ENCODE data around the gene MORC4.
"Not testable (repeated sequence)": the region's sequence is repeated elsewhere in the genome, so short reads cannot be mapped to it uniquely, and the experiment has no call there.

MORC4 gene

DNA sequence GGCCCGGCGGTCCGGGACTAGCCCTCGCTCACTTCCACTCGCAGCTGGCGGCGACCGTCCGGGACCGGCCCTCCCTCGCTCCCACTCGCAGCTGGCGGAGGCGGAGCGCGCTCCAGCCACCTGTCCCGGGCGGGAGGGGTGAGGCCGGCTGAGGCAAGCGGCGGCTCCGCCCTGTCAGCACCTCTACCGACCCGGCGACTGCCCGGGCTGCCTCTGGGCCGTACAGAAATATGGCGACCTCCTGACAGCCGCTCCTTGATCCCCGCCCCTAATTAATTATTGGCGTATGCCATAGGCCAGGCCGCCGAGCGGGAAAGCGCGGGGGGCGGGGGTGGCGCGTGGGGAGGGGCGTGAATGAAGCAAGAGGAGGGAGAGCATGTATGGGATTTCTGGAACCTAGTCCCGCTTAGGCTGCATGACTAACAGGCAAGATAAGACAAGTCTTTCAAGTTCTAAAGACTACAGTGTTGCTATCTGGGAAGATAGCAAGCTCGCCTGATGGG is at the start of gene MORC4:
MORC4 (minus strand) TSS at position 200 of the 503 bp plus-strand sequence. CDS start 243 bp downstream, outside the sequence.
- Histone ChIP-seq H3K4me3 (peak within 1 kb of the TSS; percentile 45 to 64 (median 56)), H3K27ac (peak within 1 kb of the TSS in 17 of 21 experiments; percentile 36 to 81 (median 65))

DNA sequence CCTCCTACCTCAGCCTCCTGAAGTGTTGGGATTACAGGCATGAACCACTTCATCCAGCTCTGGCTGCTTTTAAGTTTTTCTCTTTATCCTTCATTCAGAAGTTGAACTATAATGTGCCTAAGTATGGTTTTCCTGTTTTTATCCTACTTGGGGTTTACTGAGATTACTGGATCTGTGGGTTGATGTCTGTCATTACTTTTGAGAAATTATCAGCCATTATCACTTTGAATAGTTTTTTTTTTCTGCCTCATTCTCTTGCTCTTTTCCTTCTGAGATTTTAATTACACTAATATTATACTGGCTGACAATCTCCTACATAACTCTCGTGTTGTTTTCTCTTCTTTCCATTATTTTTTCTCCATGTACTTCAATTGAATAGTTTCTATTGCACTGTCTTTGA is 47.6 kb upstream of the MORC4 start:
- Histone ChIP-seq H3K4me3 (no peak overlapping the region), H3K27ac (no peak overlapping the region)

DNA sequence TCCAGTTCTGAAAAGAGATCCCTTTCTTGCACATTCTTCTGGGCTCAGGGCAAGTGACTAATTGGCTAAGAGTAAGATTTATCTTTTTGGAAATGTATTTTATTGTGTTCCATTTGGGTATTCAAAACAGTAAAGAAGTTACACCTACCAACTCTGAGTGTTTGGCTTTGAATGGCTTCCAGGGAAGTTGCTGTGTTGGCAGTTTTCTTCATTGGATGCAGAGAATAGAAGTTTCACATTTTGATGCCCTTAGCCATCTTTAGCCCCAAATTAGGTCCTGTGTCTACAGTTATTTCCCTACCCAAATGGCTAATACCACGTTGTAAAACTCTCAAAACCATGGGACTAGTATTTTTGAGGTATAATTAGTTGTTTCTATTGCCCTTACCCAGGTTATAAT is 29.7 kb upstream of the MORC4 start:
- no peak overlapping the region for H3K4me3 ChIP-seq
- no peak overlapping the region for H3K27ac ChIP-seq

DNA sequence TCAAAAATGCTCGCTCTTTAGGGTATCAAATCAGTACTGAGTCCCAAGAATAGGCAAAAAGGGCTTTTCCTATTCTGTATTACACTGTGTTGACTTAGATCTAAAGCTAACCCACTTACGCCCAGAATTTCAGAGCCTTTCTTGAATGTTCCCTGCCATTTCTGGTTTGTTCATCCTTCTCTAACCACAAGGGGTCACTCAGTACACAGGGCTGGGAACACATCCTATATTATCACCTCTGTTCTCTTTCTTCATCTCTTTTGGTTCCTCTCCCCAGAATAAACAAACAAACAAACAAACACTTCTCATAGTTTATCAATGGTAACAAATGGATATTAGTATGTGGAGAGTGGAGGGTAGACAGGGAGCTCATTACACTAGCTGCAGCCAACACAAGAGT is 25.5 kb upstream of the MORC4 start:
- Histone ChIP-seq H3K4me3 (no peak overlapping the region), H3K27ac (no peak overlapping the region)

DNA sequence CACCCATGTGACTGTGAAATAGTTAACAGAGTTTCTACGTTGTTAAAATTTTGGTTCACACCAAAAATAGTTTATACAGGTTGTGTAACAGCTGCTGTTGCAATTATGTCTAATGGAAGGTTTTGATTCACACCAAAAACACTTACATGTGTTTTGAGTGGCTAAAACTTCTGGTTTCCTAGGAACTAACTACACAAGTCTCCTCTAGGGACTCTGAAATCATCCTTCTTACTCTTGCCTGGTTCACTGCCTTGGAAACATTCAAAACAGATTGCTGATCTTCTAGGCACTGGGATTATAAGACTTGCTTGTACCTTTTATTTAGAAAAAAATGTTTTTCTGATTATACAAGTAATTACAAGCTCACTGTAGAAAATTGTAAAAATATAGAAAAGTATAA is 14.9 kb upstream of the MORC4 start:
- Histone ChIP-seq H3K27ac (no peak overlapping the region), H3K4me3 (no peak overlapping the region)

DNA sequence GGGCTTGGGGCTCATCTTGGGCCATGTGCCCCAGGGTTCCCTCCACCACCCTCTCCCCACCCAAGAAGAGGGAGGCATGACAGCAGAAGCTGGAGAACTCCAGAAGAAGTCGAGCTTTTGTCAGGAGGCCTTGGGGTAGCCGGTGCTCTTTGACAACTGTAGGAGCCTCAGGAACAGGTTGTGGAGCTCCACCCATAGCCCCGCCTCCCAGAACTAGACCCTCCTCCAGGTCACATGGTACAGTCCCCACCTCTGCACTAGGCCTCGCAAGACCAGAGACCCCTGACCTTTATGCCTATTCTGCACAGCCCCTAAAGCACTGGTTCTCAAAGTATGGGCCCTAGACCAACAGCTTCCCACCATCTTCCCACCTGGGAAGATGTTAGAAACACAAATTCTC is 8.0 kb upstream of the MORC4 start:
- Histone ChIP-seq H3K4me3 (no peak overlapping the region), H3K27ac (no peak overlapping the region)

DNA sequence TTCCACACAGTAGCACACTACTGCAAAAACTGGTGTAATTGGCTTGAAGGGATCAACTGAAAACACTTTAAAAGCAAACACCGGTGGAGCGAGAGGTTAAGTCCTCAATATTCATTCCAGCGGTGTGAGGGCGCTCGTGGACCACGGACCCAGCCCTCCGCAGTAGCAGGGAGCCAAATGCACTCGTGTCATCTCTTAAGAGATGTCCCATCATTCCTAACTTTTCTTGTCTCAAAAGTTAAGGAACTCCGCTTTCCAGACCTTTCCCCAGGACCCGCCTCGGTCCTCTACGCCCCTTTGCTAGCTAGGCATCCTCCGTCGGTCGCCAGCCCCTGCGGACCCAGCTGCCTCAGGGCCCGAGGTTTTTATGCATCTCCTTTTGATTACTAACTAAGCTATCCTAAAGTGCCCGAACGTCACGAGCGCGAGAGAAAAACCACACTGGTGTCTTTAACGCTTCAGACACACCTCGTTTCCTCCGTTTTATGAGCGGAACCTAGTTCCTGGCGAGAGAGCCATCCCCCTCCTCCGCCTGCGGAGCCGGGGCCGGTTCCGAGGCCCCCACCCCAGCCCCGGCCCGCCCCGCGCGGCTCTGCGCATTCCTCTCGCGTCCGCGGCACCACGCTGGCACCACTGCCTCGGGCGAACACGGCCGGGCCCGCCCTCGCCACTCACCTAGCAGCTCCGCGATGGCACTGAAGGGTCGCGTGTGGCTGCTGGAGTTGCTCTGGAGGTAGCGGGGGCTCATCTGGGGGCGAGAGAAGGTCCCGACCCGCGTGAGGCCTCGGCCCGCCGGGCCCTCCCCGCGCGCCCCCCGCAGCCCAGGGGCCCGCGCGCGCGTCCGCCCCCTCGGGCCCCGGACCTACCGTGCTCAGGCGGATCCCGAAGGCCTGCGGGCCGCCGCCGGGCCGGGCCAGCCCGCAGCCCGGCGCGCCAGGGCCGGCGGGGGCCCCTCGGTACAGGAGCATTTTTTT is 723 bp downstream of the MORC4 start:
- peak overlapping the region in 17 of 21 experiments; percentile 36 to 81 (median 65) for H3K27ac ChIP-seq

DNA sequence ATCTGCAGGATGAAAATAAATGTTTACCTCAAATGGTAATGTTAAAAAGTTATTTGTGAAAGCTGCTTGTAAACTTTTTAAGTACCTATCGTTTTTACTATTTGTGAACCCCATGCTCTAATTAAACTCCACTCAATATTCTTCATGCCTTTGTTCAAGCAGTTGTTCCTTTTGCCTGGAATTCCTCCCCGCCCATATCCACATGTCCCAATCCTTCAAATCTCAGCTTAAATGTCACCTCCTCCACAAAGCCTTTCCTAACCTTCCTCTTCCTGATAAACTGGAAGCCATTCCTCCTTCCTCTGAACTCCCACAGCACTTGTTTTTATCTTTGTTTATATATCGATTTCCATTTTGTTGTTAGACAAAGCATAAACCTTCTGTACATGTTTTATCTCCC is 2.4 kb downstream of the MORC4 start:
- no peak overlapping the region for H3K4me3 ChIP-seq
- no peak overlapping the region for H3K27ac ChIP-seq

More for the DNA sequence above, 723 bp downstream of the MORC4 start:
- H3K4me3 ChIP-seq, result peak overlapping the region; percentile 45 to 64 (median 56)

DNA sequence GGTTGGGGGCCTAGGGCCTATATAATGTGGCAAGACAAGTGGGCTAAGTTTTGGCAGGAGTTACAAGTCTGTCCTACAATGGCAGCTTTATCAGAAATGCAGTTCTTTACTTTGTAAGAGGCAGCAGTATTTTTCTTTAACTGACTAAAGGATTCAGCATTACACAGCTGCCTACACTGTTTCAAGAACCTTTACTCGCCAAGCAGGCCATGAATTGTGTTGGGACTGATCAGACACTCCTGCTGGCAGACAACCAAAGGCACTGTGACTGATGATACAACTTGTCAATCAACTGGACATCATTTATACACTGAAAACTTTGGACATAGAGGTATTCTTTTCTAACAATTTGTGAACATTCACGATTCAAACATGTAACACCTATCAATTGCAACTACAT is 4.3 kb downstream of the MORC4 start:
- Histone ChIP-seq H3K27ac (no peak overlapping the region), H3K4me3 (no peak overlapping the region)

DNA sequence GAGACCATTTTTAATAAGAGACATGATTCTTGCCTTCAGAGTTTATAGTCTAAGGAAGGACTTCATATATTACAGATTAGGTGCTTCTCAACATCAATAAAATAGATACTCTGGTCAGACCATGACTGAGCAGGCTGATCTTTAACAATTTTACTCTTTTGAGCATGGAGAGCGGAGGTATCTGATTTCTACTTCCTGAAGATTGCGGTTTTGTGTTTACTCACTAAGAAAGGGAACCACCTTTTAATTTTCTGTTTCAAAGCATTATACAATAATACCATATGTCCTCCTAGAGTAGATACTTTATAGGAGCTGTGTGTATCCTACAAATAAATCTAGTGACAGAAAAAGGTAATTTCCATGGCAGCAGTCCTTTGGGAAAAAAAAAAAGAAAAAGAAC is 12.5 kb downstream of the MORC4 start:
- Histone ChIP-seq H3K4me3 (no peak overlapping the region), H3K27ac (no peak overlapping the region)

DNA sequence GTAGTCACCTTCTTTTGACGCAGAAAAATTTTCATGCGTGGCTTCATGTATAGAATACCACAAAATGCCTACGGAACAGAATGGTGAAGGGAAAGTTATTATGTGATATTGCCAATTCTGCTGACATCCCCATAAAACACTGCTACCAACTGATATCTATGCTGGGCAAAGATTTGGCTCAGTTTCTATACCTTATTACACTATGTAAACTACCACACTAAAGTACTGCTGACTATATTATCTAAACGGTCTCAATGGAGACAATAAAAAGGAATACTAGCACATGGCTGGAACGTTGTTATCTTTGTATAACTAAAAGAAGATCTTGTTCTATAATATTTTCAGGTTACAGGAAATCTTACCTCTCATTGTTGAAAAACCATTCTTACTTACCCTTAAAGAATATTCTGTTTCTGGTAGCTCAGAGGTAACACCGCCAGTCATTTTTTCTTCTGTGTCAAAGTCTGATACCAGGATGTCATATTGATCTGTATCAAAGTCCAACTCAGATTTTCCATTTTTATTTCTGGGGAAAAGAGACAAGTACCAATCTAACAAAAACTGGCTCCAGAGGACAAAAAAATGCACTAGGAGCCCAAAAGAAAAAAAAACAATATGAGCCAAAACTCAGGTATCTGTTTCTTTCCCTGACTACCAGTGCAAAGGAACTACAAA is 18.9 kb downstream of the MORC4 start:
- Histone ChIP-seq H3K4me3 (no peak overlapping the region), H3K27ac (no peak overlapping the region)

DNA sequence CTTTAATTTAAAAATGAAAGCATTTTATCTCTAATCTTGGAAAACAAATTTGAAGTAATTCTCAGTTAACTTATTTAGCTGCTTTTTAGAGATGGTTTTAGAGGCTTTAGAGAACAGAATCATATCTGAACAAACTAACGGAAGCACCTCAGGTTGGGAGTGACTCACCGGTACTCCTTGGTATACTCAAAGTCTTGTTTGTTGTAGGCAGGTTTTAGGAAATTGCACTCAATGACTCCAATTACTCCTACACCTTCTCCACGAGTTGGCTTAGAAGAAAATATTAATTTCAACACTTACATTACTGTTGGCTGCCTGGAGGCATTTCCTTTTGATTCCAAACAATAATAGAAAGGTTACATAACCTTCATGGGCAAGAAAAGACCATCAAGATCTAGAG is 23.6 kb downstream of the MORC4 start:
- Histone ChIP-seq H3K27ac (no peak overlapping the region), H3K4me3 (no peak overlapping the region)

DNA sequence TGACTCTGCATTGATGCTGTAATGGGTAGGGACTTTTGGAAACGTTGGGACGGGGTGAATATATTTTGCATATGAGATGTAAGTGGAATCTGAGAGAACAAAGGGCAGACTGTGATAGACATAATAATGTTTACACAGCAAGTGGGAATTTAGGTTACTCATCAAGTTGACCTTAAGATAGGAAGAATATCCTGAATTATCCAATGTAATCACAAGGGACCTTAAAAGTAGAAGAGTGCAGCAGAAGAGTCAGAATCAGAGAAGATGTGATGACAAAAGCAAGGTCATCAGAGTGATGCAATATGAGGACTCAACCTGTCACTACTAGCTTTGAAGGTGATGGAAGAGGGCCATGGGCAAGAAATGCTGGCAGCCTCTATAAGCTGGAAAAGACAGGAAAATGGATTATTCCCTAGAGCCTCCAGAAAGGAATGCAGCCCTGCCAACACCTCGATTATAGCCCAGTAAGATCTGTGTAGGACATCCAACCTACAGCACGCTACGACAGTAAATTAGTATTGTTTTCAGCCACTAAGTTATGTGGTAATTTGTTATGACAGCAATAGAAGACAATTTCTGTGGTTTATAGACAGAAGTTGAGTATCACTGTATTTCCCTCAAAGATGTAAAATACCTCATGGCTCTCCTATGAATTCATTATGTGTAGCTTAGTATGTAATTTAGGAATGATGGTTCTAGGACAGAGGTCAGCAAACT is 26.4 kb downstream of the MORC4 start:
- H3K27ac ChIP-seq, result no peak overlapping the region
- no peak overlapping the region for H3K4me3 ChIP-seq

DNA sequence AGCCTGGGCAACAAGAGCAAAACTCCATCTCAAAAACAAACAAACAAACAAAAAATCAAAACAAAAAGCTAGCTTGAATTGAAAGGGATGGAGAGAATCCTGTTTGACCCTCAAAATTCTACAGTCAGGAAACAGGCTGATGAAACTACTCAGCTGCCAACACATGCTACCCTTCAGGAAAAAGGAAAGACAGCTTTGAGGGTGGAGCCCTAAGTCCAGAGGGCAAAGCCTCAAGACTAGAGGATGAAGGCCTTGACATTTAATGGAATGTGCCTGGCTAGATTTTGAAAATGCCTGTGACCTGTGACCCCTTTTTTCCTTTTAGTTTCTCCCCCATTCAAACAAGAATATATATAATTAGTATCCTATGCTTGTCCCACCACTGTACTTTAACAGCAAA is 27.1 kb downstream of the MORC4 start:
- Histone ChIP-seq H3K27ac (no peak overlapping the region), H3K4me3 (no peak overlapping the region)

DNA sequence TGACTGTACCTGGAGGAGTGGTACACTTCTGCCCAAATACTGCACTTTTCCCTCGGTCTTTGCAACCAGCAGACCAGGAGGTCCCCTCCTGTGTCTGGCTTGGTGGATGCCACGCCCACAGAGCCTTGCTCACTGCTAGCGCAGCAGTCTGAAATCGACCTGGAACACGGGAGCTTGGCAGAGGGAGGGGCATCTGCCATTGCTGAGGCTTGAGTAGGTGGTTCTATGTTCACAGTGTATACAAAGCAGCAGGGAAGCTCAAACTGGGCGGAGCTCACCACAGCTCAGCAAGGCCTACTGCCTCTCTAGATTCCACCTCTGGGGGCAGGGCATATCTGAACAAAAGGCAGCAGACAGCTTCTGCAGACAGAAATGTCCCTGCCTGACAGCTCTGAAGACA is 33.5 kb downstream of the MORC4 start:
- H3K4me3 ChIP-seq, H3K27ac ChIP-seq: not testable (repeated sequence)

DNA sequence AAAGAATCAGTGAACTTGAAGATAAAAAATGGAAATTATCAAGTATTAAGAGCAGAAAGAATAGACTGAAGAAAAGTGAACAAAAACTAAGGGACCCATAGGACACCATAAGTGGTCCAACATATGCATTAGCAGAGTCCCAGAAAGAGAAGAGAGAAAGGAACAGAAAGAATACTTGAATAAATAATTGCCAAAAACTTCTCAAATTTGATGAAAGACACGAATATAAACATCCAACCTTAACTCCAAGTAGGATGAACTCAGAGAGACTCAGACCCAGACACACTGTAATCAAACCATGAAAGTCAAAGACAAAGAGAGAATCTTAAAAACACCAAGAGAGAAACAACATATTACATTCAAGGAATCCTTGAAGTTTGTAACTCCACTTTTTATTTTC is 35.7 kb downstream of the MORC4 start:
- Histone ChIP-seq H3K27ac (no peak overlapping the region), H3K4me3 (no peak overlapping the region)

DNA sequence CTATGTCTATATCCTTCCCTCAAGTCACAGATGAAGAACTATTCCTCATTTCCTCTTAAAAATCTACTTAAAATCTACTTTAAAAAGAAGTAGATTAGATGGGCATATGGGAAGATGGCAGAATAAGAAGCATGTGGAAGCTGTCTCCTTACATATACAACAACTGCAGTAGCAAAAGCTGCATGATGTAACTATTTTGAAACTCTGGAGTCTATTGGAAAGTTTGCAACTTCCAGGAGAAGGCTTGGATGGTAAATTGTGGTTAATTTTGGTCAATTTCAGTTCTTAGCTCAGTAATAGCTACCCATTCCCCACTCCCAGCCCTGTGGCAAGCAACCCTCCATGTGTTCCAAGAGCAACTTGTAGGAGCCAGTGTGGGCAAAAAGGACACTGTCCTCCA is 36.9 kb downstream of the MORC4 start:
- no peak overlapping the region for H3K27ac ChIP-seq
- H3K4me3 ChIP-seq, result no peak overlapping the region

DNA sequence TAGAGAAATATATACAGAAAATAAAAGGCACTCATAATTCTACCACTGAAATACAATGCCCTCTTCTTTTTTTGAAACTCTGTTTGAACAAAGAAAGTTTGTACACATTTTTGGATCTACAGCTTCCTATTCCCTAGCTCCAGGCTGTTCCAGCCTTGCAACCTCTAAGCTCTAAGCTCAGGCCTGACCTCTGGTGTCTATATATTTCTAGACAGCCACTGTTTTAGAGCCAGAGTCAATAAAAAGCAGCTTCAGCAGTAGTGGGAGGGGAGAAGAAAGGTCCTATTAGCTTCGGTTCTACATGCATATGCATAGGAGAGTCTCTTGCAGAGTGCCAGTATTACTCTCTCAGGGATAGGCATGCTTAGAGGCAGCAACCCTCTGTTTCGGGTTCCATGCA is 40.1 kb downstream of the MORC4 start:
- no peak overlapping the region for H3K27ac ChIP-seq
- no peak overlapping the region for H3K4me3 ChIP-seq

DNA sequence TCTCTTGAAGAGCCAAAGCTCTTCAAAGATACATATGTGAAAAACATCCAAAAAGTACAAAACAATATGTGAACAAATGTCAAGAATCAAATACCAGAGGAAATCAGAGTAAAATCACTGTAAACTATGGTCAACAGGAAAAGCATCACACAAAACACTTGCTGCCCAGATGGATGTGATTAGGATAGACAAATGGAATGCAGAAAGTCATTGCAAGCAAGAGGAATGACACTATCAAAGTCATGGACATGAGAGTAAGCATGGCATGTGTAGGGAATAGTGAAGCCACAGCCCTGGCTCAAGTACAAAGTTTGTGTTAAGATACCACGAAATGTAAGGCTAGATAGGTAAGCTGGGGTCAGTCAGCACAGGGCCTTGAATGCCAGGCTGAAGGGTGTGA is 42.2 kb downstream of the MORC4 start:
- H3K27ac ChIP-seq, result no peak overlapping the region
- H3K4me3 ChIP-seq, result no peak overlapping the region

All from skin epidermis (tissue), 12 donors.